Lower leg skin (tissue), 4 donors: ENCODE results near the gene ITSN1. TPM values are rescaled to one million over a fixed set of nuclear protein-coding genes. Genes with fewer than 3 reads are reported as not detected.

ENCODE experiments used
- DNase-seq, 2 donors: peaks; one replicate each; pipeline ENCODE4 v3.0.0-alpha.2; 2019; ENCODE audit warnings: low spot score in 2 of 2
- H3K4me3 ChIP-seq: fragments of 200-600 bp; sonication (generic); 2 replicates; pipeline ENCODE4 v1.5.1; 2017; ENCODE audit warnings: mild to moderate bottlenecking, low read depth; ENCODE audit not compliant: poor library complexity, severe bottlenecking
- POLR2A ChIP-seq, 2 donors: fragments of 450-650 bp; IDR thresholded peaks; one replicate each; pipeline ENCODE4 v1.6.1; 2016 to 2017; ENCODE audit warnings: antibody characterized with exemption in 2 of 2, mild to moderate bottlenecking in 1 of 2, moderate library complexity in 1 of 2
- WGBS, 2 donors: methylation state at CpG; one replicate each; pipeline ENCODE4 v1.1.5; 2018; 5-methylcytosine and 5-hydroxymethylcytosine counted together
- intact Hi-C: fragments of 100-400 bp; cut with DNase I; formaldehyde crosslinking; loops from one replicate; pipeline ENCODE4 v1.15.0; 2023; ENCODE audit warnings: low total_unique reads
- total RNA-seq, 4 donors: library from RNA; depleted of rRNA; stranded (reverse); fragments of >200 nt; gene quantifications; one replicate each; pipeline ENCODE4 v1.1.0, GENCODE V29; 2016
- TF ChIP-seq, protein P1 (sequence below), 3 donors: fragments of 450-650 bp; IDR thresholded peaks; one replicate each; pipeline ENCODE4 v1.5.1; 2016; ENCODE audit warnings: antibody characterized with exemption in 3 of 3, mild to moderate bottlenecking in 3 of 3, moderate library complexity in 2 of 3

Gene ITSN1
- total RNA-seq, 4 donors from 2014 or later = 17.4 to 39.5 (median 31.7) TPM

GRCh38 chr21:33769057-33769456 is 126.8 kb downstream of the ITSN1 start:
- intact Hi-C loops = no loop called here
- 74 to 83% methylated on average over 1 of the region's 1 CpG for WGBS, 2 donors
- no peak overlapping the region for H3K4me3 ChIP-seq
- DNase-seq = no peak
- no peak for TF ChIP-seq POLR2A (IDR thresholded peaks at IDR 0.05)
- TF ChIP-seq, protein P1, sequence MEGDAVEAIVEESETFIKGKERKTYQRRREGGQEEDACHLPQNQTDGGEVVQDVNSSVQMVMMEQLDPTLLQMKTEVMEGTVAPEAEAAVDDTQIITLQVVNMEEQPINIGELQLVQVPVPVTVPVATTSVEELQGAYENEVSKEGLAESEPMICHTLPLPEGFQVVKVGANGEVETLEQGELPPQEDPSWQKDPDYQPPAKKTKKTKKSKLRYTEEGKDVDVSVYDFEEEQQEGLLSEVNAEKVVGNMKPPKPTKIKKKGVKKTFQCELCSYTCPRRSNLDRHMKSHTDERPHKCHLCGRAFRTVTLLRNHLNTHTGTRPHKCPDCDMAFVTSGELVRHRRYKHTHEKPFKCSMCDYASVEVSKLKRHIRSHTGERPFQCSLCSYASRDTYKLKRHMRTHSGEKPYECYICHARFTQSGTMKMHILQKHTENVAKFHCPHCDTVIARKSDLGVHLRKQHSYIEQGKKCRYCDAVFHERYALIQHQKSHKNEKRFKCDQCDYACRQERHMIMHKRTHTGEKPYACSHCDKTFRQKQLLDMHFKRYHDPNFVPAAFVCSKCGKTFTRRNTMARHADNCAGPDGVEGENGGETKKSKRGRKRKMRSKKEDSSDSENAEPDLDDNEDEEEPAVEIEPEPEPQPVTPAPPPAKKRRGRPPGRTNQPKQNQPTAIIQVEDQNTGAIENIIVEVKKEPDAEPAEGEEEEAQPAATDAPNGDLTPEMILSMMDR (IDR thresholded peaks at IDR 0.05) = no peak

DNA sequence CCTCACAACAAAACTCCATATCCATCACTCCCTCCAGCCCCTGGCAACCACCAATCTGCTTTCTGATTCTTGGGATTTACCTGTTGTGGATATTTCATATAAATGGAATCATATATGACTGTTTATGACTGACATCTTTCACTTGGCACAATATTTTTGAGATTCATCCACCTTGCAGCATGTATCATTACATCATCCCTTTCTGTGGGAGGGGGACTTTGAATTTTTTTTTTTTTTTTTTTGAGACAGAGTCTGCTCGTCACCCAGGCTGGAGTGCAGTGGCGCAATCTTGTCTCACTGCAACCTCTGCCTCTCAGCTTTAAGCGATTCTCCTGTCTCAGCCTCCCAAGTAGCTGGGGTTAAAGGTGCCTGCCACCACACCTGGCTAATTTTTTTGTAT is 128.2 kb downstream of the ITSN1 start:
- H3K4me3 ChIP-seq = no peak overlapping the region
- no peak for DNase-seq
- intact Hi-C loops = no loop called here
- 98% methylated on average over 3 of the region's 3 CpGs for WGBS, 2 donors
- TF ChIP-seq, protein P1 (IDR thresholded peaks at IDR 0.05) = no peak
- TF ChIP-seq POLR2A (IDR thresholded peaks at IDR 0.05) = no peak

- DNase-seq = no peak
- H3K4me3 ChIP-seq = no peak overlapping the region
- intact Hi-C loops = no loop called here
- TF ChIP-seq, protein P1 (IDR thresholded peaks at IDR 0.05) = no peak
- TF ChIP-seq POLR2A (IDR thresholded peaks at IDR 0.05) = no peak
- WGBS, 2 donors = 95 to 97% methylated on average over 18 of the region's 18 CpGs
Measured at GRCh38 chr21:33771976-33772375, 129.7 kb downstream of the ITSN1 start.

GRCh38 chr21:33774551-33774950 is 132.2 kb downstream of the ITSN1 start:
- WGBS, 2 donors = 79 to 83% methylated on average over 4 of the region's 4 CpGs
- H3K4me3 ChIP-seq = no peak overlapping the region
- DNase-seq = no peak
- intact Hi-C loops = no loop called here
- TF ChIP-seq POLR2A (IDR thresholded peaks at IDR 0.05) = no peak
- TF ChIP-seq, protein P1 (IDR thresholded peaks at IDR 0.05) = no peak

DNA sequence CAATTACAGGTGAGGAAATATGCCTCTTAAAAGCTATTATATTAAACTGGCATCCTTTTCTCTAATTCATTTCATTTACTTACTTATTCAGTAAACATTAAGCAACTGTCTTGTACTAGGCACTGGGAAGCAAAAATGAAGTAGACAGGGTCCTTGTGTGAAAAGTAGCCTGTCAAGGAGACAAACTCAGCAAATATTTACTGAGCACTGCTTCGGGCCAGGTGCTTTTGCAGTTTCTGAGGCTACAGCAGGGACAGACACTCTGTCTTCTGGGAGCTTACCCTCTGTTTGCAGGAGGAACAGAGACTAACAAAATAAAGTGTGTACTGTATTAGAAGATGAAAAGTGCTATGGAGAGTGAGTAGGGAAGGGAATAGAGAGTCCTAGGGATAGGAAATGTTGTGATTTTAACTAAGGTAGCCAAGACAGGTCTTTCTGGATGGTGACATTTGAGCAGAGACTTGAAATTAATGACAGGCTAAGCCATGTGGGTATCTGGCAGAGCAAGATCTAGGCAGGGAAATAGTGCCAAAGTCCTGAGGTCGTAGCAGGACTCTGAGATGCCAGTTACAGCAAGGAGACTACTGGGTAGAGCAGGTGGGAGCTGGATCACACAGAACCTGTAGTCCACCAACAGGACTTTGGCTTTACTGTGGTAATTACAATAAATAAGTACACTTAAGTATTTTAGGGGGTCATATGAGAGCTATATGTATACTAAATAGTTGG is 133.0 kb downstream of the ITSN1 start:
- no peak for DNase-seq
- intact Hi-C loops = no loop called here
- H3K4me3 ChIP-seq = no peak overlapping the region
- WGBS, 2 donors = 76 to 78% methylated on average over 2 of the region's 2 CpGs
- no peak for TF ChIP-seq POLR2A (IDR thresholded peaks at IDR 0.05)
- TF ChIP-seq, protein P1 (IDR thresholded peaks at IDR 0.05) = no peak

DNA sequence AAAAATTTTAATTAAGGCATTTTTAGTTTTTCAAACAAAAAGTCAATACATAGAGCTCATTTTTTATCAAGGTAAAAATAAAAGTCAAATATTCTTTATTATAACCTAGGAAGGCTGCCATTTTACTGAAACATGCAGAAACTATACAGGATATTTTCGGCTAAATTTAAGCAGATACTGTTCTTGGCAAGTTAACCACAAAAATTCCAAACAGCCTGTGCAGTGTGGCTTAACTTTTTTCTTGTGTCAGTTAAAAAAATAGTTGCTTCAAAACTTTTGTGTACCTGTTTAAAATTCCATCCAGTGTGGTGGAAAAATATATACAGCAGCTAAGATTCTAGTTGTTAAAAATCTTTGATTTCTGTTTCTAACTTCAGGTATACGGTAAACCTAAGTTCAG is 138.3 kb downstream of the ITSN1 start:
- no peak for TF ChIP-seq POLR2A (IDR thresholded peaks at IDR 0.05)
- TF ChIP-seq, protein P1 (IDR thresholded peaks at IDR 0.05) = no peak
- intact Hi-C loops = no loop called here
- H3K4me3 ChIP-seq = no peak overlapping the region
- DNase-seq = no peak
- WGBS, 2 donors = 78 to 80% methylated on average over 2 of the region's 2 CpGs
